HuH-7 (cell line): ENCODE results near the gene LAMC3.

Experiments
- DNase-seq: peaks from one replicate; pipeline ENCODE4 v3.0.0; 2011; ENCODE audit warnings: low spot score

Gene LAMC3

GRCh38 chr9:131012396-131012917 is 3.5 kb downstream of the LAMC3 start:
- DNase-seq: no peak

GRCh38 chr9:131013015-131013755 is 4.2 kb downstream of the LAMC3 start:
- no peak for DNase-seq

GRCh38 chr9:131013771-131014676 is 5.0 kb downstream of the LAMC3 start:
- no peak for DNase-seq

- DNase-seq: no peak
Measured at GRCh38 chr9:131015112-131015511, 6.1 kb downstream of the LAMC3 start.

- DNase-seq: no peak
Measured at GRCh38 chr9:131015876-131016397, 7.0 kb downstream of the LAMC3 start.

GRCh38 chr9:131017067-131017466 is 8.1 kb downstream of the LAMC3 start:
- DNase-seq: no peak

GRCh38 chr9:131018621-131019020 is 9.6 kb downstream of the LAMC3 start:
- peak; percentile 64 for DNase-seq

- no peak for DNase-seq
Measured at GRCh38 chr9:131019388-131020239, 10.6 kb downstream of the LAMC3 start.

GRCh38 chr9:131020388-131020787 is 11.4 kb downstream of the LAMC3 start:
- DNase-seq: no peak

GRCh38 chr9:131020862-131021261 is 11.9 kb downstream of the LAMC3 start:
- DNase-seq: no peak

- DNase-seq: no peak
Measured at GRCh38 chr9:131021785-131022184, 12.8 kb downstream of the LAMC3 start.

- DNase-seq: no peak
Measured at GRCh38 chr9:131024978-131025868, 16.2 kb downstream of the LAMC3 start.

GRCh38 chr9:131025953-131026858 is 17.2 kb downstream of the LAMC3 start:
- DNase-seq: no peak

GRCh38 chr9:131027048-131027871 is 18.3 kb downstream of the LAMC3 start:
- DNase-seq: no peak

- no peak for DNase-seq
Measured at GRCh38 chr9:131027872-131028179, 18.9 kb downstream of the LAMC3 start.

GRCh38 chr9:131028221-131028884 is 19.4 kb downstream of the LAMC3 start:
- no peak for DNase-seq

- no peak for DNase-seq
Measured at GRCh38 chr9:131028931-131029573, 20.1 kb downstream of the LAMC3 start.

GRCh38 chr9:131029574-131029952 is 20.6 kb downstream of the LAMC3 start:
- no peak for DNase-seq
